GM21447 (cell line): ENCODE measurements around the gene OR2L8.

Experiments used
- ATAC-seq: cut with Tn5 transposase; IDR thresholded peaks from one replicate; pipeline ENCODE4 v1.9.1; 2021; ENCODE audit not compliant: unreplicated experiment

OR2L8 gene

GRCh38 chr1:247966532-247967204 lies 18.0 kb downstream of the OR2L8 start:
- ATAC-seq: peak; percentile 75

DNA sequence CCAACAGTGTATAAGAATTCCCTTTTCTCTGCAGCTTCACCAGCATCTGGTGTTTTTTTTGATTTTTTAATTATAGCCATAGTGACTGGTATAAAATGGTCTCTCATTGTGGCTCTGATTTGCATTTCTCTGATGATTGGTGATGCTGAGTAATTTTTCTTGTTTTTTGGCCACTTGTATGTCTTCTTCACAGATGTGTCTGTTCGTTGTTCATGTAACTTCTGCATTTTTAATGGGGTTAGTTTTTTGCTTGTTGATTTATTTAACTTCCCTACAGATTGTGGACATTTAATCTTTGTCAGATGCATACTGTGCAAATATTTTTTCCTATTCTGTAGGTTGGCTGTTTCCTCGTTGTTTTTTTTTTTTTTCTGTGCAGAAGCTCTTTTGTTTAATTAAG lies 44.3 kb downstream of the OR2L8 start:
- no peak for ATAC-seq

GRCh38 chr1:247998811-247999210 lies 50.2 kb downstream of the OR2L8 start:
- no peak for ATAC-seq
